Embryonic facial prominence (tissue), 1 donor: ENCODE data around the gene CREB3L2.
"Not testable (repeated sequence)": the region's sequence is repeated elsewhere in the genome, so short reads cannot be mapped to it uniquely, and the experiment has no call there.

Source experiments
- DNase-seq: peaks from one replicate; pipeline ENCODE4 v3.0.0-alpha.2; 2016; ENCODE audit errors: extremely low spot score

Gene CREB3L2

GRCh38 chr7:137933270-137934017, 68.4 kb downstream of the CREB3L2 start:
- DNase-seq, result no peak

DNA sequence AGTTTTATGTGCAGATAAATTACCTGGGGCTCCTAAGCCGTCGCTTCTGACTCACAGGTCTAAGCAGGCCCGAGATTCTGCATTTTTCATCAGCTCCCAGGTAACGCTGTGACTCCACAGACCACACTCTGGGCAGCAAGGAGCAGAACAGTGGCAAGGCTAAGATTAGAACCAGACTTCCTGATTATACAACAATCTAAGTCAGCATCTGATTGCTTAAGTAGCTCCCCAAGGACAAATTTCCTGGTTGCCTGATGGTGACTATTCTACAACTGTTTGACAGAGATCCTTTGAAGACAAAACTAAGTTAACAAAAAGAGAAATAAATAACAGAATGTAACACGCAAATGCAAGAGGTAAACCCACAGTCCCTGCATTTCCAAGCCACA, 69.0 kb downstream of the CREB3L2 start:
- DNase-seq, result no peak

- no peak for DNase-seq
These were observed 70.1 kb downstream of the CREB3L2 start for GRCh38 chr7:137931823-137932222.

DNA sequence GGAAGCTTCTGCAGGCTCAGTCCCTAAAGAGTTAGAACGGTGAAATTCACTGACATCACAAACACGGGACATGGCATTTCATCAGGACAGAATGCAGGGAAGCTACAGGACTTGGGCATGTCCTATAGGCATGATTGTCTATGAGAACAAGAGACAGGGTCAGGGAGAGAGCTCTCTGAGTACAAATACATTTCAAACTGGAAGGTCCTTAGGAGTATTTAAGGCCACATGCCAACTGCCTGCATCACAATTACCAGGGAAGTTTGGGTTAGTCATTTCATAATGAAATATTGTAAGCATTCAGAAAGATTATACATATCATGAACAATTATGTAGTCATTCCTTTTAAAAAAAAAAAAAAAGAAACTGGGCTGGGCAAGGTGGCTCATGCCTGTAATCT, 71.3 kb downstream of the CREB3L2 start:
- DNase-seq, result no peak

DNA sequence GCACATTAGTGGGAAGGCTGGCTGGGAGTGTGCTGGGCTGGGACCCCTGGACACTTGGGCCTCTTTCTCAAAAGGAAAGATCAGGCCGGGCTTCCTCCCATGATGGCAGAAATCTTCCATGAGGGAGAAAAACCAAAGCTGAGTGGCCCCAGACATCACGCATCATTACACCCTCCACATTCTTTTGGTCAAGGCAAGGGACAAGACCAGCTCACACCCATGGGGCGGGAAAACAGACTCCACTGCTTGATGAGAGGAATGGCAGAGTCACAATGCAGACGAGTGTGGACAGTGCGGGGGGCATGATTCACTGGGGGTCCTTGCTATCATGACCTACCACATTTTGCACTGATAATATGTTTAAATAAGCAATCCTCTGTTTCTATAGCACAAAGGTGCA, 73.3 kb downstream of the CREB3L2 start:
- DNase-seq, result no peak

- DNase-seq, result no peak
These were observed 74.5 kb downstream of the CREB3L2 start for GRCh38 chr7:137927386-137927785.

DNA sequence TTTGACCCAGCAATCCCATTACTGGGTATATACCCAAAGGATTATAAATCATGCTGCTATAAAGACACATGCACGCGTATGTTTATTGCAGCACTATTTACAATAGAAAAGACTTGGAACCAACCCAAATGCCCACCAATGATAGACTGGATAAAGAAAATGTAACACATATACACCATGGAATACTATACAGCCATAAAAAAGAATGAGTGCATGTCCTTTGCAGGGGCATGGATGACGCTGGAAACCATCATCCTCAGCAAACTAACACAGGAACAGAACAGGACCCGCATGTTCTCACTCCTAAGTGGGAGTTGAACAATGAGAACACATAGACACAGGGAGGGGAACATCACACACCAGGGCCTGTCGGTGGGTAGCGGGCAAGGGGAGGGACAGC, 75.7 kb downstream of the CREB3L2 start:
- not testable (repeated sequence) for DNase-seq

DNA sequence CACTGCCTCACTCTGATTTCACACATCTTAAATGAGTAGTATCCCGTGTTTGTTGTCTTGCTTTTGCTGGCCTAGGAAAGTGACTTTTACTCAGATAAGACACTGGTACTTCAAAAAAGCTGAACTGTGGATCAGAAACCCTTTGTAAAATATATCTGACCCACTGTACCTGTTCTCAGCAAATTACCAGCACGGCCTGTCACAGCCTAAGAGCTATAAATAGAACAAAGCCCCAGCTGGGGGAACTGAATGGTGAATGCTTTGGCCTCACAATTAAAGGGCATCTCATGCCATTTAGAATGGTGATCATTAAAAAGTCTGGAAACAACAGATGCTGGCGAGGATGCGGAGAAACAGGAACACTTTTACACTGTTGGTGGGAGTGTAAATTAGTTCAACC, 76.1 kb downstream of the CREB3L2 start:
- DNase-seq, result no peak

DNA sequence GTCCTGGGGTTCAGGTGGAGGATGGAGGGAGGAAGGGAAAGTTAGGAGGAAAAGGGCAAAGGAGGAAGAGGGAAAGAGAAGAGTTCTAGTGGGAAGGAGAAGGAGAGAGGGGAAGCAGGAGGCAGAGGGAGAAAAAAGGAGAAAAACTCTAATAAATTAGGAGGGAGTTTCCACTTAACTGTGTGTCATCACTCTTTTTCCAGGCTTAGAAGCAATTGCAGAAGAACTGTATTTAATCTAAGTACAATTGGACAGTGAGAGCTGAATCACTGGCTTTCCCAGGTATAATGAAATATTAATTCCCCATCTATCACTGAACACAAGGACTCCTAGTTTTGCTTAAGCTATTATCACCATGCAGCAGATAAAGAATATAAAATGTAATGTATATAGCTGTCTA, 76.8 kb downstream of the CREB3L2 start:
- DNase-seq, result no peak

DNA sequence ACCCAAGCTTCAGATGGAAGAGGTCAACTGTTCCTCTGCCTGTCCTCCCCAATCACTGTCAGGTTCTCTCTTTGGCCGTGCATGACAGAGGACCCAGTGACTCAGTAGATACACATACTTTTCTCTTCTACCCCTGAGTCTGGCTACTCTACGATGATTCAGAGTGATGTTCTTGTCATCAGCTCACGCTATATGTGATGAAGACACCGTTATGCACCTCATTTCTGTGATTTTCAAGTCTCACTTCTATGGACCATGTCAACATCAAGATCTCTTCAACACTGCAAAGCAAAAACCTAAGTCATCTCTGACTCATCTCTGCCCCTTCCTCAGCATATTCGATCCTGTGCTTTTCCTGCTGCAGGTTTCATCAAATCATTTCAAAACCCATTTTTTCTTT, 78.5 kb downstream of the CREB3L2 start:
- no peak for DNase-seq

- DNase-seq, result no peak
These were observed 81.1 kb downstream of the CREB3L2 start for GRCh38 chr7:137920637-137921399.

DNA sequence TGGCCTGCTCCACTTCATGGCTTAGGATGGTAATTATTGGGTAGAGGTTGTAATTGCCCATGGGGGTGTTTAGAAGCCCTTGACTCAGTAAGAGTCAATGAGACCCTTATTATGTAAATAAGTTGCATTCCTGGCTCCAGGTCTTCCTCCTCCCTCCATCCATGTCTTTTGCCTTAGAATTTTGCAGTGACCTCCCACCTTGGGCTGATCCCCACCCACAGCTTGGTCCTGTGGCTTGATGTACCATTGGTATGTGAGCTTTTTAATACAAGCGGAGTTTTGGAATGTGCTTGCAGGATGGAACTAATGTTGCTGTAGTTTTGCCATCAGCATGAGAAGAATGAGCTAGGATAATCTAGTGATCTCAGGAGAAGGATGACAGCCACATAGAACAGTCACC, 81.9 kb downstream of the CREB3L2 start:
- no peak for DNase-seq

GRCh38 chr7:137916980-137917645, 84.8 kb downstream of the CREB3L2 start:
- no peak for DNase-seq

- no peak for DNase-seq
These were observed 85.3 kb downstream of the CREB3L2 start for GRCh38 chr7:137916564-137916963.

DNA sequence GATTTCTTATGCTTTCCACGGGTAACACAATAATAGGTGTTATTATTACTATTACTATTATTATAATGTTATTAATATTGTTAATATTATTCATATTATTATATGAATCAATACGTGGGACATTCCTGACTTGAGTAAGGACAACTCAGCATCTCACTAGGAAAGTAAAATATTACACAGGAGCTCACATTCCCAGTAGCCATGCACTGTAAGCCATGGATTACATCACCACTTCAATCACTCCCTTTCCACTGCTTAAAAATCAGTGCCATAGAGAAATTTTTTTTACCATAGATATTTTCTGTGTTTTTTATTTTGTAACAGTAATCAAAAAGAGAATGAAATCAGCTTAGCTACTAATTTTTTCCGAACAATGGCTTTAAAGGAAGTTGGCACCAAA, 86.6 kb downstream of the CREB3L2 start:
- no peak for DNase-seq

DNA sequence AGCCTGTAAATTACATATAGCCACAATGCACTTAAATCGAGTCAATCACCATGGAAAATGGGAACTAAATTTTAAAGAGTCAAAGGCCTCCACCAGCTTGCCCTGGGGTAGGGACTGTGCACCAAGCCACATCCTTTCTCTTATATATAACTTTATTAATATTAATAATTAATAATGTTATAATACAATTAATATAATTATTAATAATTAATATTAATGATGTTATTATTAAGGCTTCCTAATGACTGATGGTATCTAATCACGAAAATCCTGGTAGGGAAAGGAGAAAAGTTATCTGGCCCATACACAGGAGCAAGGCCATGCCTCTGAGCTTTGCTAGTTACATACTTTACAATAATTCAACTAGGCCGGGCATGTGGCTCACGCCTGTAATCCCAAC, 87.9 kb downstream of the CREB3L2 start:
- no peak for DNase-seq

DNA sequence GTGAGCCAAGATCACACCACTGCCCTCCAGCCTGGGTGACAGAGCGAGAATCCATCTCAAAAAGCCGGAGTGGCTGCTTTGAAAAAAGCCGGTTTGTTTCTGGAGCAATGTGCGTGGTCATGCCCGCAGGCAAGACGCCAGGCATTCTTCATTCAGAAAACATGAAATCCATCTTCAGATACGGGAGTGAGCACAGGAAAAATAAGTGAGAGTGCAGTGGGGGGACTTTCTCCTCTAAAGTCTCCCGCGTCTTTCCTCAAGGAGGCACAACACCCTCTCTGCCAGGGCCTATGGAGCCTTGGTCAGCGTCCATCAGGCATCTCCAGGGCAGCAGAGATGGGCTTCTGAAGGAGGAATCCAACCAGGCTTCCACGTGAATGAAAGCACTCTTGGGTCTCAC, 92.8 kb downstream of the CREB3L2 start:
- DNase-seq, result no peak

- no peak for DNase-seq
These were observed 93.8 kb downstream of the CREB3L2 start for GRCh38 chr7:137908106-137908505.

DNA sequence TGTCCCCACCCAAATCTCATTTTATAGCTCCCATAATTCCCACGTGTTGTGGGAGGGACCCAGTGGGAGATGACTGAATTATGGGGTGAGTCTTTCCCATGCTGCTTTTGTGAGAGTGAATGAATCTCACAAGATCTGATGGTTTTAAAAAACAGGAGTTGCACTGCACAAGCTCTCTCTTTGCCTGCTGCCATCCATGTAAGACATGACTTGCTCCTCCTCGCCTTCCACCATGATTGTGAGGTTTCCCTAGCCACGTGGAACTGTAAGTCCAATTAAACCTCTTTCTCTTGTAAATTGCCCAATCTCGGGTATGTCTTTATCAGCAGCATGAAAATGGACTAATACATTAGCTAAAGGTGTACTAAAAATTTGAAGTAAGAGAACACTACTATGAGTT, 95.2 kb downstream of the CREB3L2 start:
- DNase-seq, result not testable (repeated sequence)

DNA sequence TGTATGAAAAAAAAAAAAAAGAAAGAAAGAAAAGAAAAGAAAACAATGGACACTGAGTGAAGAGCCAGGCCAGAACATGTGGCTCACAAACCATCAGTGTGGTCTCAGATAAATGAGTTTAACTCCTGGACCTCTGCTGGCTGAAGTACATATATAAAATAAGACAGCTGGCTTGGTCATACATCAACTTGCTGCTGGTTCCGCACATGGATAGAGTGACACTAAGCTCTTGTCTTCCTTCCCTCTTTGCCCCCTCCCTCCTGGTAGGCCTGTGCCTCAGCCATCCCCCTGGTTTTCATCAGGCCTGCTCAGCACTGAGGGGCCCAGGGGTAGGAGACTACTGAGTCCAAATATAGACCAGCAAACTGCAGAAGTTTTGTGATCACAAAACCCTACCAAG, 97.1 kb downstream of the CREB3L2 start:
- no peak for DNase-seq

GRCh38 chr7:137903382-137904169, 98.3 kb downstream of the CREB3L2 start:
- DNase-seq, result peak; percentile 59

- DNase-seq, result no peak
These were observed 101.7 kb downstream of the CREB3L2 start for GRCh38 chr7:137900137-137900536.
